Upper lobe of right lung (tissue), 1 donor: ENCODE measurements around the gene FBF1. TPM values are rescaled to one million over a fixed set of nuclear protein-coding genes. Genes with fewer than 3 reads are reported as not detected.

Source experiments
- ATAC-seq: fragments of 200-7000 bp; cut with Tn5 transposase; one replicate; pipeline ENCODE4 v1.9.1; 2020; ENCODE audit warnings: mild to moderate bottlenecking, moderate library complexity
- DNase-seq: peaks from one replicate; pipeline ENCODE4 v3.0.0-alpha.2; 2020
- H3K27ac ChIP-seq: fragments of 200-600 bp; one replicate; pipeline ENCODE4 v1.8.0; 2022
- H3K27me3 ChIP-seq: fragments of 200-600 bp; one replicate; pipeline ENCODE4 v1.8.0; 2022; ENCODE audit warnings: mild to moderate bottlenecking
- H3K36me3 ChIP-seq: fragments of 200-600 bp; one replicate; pipeline ENCODE4 v1.8.0; 2022
- H3K4me1 ChIP-seq: fragments of 200-600 bp; one replicate; pipeline ENCODE4 v1.8.0; 2022
- H3K4me3 ChIP-seq: fragments of 200-600 bp; one replicate; pipeline ENCODE4 v1.8.0; 2022; ENCODE audit warnings: mild to moderate bottlenecking
- H3K9me3 ChIP-seq: fragments of 200-600 bp; one replicate; pipeline ENCODE4 v1.8.0; 2022
- intact Hi-C: fragments of 100-400 bp; cut with DNase I; formaldehyde crosslinking; loops from one replicate; pipeline ENCODE4 v1.11.0; 2022
- total RNA-seq: library from RNA; stranded (reverse); fragmentation: NEBNext Ultra II Directional; extraction: Animal tissue kit (Norgen Biotek cat#: 25700); gene quantifications from one replicate; pipeline ENCODE4 v1.2.1, GENCODE V29; 2021
- TF ChIP-seq, protein P1 (sequence below): fragments of 200-600 bp; IDR thresholded peaks from one replicate; pipeline ENCODE4 v1.8.0; 2022; ENCODE audit warnings: antibody characterized with exemption
- donor health status: DM: no; HTN: yes; CAD: no; lungs with severe emphysema.

The FBF1 gene
- total RNA-seq, 1 donor from 2014 or later: 11.3 TPM

DNA sequence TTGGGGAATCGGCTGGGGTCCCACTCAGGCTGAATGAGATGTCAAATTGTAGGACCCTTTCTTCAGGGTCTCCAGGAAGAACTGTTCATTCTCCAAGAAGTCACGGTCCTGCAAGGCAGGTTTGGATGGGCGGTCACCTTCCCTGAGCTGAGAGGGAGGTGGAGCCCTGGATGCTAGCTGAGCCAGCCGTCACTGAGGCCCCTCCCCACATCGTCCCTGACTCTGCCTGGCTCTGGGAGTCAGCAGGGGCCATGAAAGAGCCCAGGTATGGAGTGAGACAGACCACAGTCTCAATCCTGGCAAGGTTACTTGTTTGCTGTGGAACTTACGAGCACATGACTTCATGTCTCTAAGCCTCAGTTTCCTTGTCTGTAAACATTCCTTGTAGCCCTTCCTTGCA lies 30.1 kb downstream of the FBF1 start:
- no peaks in the 10 kb centered on the region for H3K9me3 ChIP-seq
- ATAC-seq: peak; percentile 48
- no peaks in the 10 kb centered on the region for H3K27me3 ChIP-seq
- H3K36me3 ChIP-seq: no peaks in the 10 kb centered on the region
- H3K4me3 ChIP-seq: no peak overlapping the region
- no peak overlapping the region for H3K27ac ChIP-seq
- intact Hi-C loops: no loop called here
- peaks cover 3% of the 10 kb centered on the region for H3K4me1 ChIP-seq
- TF ChIP-seq, protein P1, sequence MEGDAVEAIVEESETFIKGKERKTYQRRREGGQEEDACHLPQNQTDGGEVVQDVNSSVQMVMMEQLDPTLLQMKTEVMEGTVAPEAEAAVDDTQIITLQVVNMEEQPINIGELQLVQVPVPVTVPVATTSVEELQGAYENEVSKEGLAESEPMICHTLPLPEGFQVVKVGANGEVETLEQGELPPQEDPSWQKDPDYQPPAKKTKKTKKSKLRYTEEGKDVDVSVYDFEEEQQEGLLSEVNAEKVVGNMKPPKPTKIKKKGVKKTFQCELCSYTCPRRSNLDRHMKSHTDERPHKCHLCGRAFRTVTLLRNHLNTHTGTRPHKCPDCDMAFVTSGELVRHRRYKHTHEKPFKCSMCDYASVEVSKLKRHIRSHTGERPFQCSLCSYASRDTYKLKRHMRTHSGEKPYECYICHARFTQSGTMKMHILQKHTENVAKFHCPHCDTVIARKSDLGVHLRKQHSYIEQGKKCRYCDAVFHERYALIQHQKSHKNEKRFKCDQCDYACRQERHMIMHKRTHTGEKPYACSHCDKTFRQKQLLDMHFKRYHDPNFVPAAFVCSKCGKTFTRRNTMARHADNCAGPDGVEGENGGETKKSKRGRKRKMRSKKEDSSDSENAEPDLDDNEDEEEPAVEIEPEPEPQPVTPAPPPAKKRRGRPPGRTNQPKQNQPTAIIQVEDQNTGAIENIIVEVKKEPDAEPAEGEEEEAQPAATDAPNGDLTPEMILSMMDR: no peak
- peak; percentile 67 for DNase-seq

DNA sequence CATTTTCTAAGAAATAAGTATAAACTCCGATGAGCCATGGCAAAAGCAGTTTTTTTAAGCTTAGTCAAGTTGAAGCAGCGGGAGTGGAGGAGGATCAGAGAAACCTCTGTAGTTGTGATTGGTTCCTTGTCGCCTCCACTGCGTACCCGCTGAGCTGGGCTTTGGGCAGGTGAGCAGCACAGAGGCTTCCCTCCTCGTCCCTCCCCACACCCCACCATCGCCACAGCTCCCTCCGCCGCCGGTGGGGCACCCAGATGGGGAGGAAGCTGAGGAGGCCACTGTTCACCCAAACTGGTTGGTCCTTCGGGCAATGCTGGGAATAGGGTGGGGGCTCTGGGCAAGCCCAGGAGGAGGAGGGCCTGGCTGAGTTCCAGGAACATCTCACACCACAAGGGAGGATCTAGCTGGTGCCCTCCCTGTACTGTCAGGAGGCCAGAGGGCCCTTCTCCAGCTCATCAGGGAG lies 31.0 kb downstream of the FBF1 start:
- TF ChIP-seq, protein P1: no peak
- H3K4me3 ChIP-seq: no peak overlapping the region
- no peak for ATAC-seq
- peak; percentile 65 for DNase-seq
- peaks cover 8% of the 10 kb centered on the region for H3K4me1 ChIP-seq
- H3K27ac ChIP-seq: peak overlapping the region; percentile 0
- intact Hi-C loops: loop anchor here (5.0 kb wide), 1 partner anchor 97 kb away; no protein-coding TSS in a partner anchor
- no peaks in the 10 kb centered on the region for H3K36me3 ChIP-seq
- H3K27me3 ChIP-seq: no peaks in the 10 kb centered on the region
- H3K9me3 ChIP-seq: no peaks in the 10 kb centered on the region

DNA sequence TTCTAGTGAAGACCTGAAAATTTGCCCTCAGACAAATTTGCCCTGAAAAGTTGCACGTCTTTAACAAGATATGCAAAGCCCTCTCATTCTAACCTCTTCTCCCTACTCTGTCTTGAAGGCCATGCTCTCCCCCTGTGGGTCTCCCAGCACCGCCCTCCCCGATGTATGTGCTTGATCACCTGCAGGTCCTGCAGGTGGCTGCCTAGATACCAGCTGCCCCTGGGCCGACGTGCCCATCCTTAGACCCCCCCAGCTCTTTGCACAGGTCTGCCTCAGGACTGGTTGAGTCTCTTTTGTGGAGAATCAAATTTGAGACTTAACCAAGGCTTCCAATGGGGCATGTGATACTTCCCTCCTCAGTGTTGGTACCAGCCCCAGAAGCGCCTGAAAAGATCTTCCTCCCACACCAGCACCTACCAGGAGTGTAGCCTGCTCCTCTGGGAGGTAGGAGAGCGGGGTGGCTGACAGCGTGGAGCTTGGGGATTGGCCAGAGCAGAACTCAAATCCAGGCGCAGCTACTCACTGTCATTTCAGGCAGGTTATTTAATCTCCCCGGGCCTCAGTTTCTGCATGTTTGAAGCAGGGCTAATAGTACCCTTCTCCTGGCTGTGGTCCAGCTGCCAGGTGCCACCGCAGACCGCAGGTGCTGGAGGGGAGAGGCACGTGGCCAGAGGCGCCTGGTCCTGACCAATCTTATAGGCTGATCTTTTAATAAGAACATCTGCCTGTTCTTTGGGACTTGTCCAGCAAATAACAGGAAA lies 31.6 kb downstream of the FBF1 start:
- peak overlapping the region; percentile 0 for H3K27ac ChIP-seq
- intact Hi-C loops: loop anchor here (5.0 kb wide), 1 partner anchor 98 kb away; no protein-coding TSS in a partner anchor
- peak; percentile 73 for DNase-seq

DNA sequence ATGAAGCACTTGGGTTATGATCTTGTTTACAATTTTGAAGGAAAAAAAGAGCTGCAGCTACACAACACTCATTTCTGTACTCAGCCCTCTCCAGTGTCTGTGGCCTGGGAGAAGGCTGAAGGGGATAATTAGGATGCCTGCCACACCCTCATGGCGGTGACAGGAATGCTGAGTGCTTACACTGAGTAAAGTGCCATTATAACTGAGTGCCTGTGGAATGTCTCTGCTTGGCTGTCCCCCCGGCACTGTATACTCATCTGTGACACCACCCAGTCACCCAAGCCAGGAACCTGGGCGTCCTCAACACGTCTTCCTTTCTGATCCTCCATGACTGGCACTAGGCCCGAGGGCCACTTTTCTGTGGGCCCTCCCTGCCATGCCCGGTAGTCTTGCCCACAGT lies 32.6 kb downstream of the FBF1 start:
- ATAC-seq (peak; percentile 58), DNase-seq (peak; percentile 82)
- TF ChIP-seq, protein P1: no peak
- H3K4me3 ChIP-seq: no peak overlapping the region
- peak overlapping the region; percentile 17 for H3K27ac ChIP-seq
- intact Hi-C loops: loop anchor here (5.0 kb wide), 1 partner anchor 99 kb away; no protein-coding TSS in a partner anchor
- no peaks in the 10 kb centered on the region for H3K36me3 ChIP-seq
- no peaks in the 10 kb centered on the region for H3K9me3 ChIP-seq
- H3K4me1 ChIP-seq: peaks cover 18% of the 10 kb centered on the region
- H3K27me3 ChIP-seq: no peaks in the 10 kb centered on the region

More for the DNA sequence above, 31.6 kb downstream of the FBF1 start:
- H3K4me3 ChIP-seq: no peak overlapping the region
- H3K27me3 ChIP-seq: no peaks in the 10 kb centered on the region
- H3K9me3 ChIP-seq: no peaks in the 10 kb centered on the region
- peaks cover 8% of the 10 kb centered on the region for H3K4me1 ChIP-seq
- ATAC-seq: no peak
- no peaks in the 10 kb centered on the region for H3K36me3 ChIP-seq
- TF ChIP-seq, protein P1: no peak

DNA sequence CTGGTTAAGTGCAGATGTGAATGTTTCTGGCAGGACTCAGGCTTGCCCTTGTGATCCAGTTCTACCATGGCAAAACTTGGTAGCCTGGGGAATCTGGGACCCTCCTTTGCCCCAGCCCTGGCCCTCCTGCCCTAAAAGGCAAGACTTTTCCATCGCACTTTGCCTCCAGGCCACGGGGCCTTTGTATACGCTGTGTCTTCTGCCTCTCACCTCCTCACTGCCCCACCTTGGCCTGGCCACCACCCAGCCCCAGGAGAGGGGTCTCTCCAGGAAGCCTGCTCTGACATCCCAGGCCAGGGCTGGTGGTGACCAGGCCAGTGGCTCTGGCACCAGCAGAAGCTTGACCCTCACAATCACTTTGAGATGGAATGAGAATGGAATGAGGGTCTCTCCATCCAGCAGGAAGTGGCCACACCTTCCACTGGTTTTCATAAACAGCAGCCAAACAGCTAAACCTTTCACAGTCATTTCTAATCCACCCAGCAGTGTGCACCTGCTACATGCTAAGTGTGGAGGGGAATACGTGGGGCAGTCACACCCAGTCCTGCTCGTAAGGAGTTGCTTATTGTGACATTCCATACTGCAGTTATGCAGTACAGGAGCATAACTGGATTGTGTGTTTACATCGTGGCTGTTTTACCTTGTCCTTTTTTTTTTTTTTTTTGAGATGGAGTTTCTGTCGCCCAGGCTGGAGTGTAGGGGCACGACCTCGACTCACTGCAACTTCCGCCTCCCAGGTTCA lies 34.5 kb downstream of the FBF1 start:
- intact Hi-C loops: loop anchor here (5.0 kb wide), 1 partner anchor 101 kb away; no protein-coding TSS in a partner anchor
- ATAC-seq: no peak
- TF ChIP-seq, protein P1: no peak
- DNase-seq: no peak
- no peaks in the 10 kb centered on the region for H3K27me3 ChIP-seq
- peaks cover 16% of the 10 kb centered on the region for H3K36me3 ChIP-seq
- H3K9me3 ChIP-seq: no peaks in the 10 kb centered on the region
- no peak overlapping the region for H3K4me3 ChIP-seq
- H3K4me1 ChIP-seq: peaks cover 18% of the 10 kb centered on the region
- H3K27ac ChIP-seq: peak overlapping the region; percentile 94
